ENCODE measurements around the gene DUSP3.

DNA sequence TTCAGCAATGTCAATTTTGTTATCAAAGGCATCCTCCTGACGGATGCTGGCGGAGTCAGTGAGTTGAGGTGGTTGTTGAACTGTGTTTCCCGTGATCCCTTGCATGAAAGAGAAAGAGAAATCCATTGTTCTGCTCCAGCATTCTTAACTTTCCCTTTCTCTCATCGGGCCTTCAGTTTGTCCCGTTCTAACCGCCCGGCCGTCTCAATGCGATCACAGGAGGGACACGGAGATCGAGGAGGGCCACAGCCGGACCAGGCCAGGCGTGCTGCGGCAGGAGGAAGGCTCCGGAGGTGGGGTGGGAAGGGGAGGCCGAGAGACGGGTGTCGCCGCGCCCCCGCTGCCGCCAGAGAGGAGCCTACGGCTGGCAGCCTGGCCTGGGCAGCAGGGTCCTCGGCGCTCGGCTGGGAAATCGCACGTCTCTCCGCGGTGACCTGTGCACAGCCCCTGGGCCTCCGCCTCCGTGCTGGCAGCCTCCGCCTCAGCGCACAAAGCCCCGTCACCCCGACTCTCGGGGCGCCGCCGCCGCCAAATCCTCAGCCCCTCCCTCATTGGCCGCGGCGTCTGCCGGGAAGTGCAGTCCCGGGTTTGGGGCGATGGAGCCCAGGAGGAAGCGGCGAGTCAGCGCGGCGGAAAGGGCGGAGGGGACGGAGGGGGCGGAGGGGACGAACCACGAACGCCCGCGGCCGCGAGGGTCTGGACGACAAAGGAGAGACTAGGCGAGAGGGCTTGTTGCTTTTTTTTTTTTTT, 58.3 kb downstream of the DUSP3 start:
- no peak for TF ChIP-seq CTCF (conservative IDR thresholded peaks at IDR 0.05)
- no peak for TF ChIP-seq ZFX (IDR thresholded peaks at IDR 0.05)

All from C4-2B (cell line).